ENCODE data around the gene ATG4A. TPM values are rescaled to one million over a fixed set of nuclear protein-coding genes. Genes with fewer than 3 reads are reported as not detected.

Gene ATG4A
- total and polyA plus RNA-seq, 2 of the 8 experiments (the other 6 are each of a cell fraction or from before 2014, with no cell fraction given) = 1.2 to 2.0 TPM

DNA sequence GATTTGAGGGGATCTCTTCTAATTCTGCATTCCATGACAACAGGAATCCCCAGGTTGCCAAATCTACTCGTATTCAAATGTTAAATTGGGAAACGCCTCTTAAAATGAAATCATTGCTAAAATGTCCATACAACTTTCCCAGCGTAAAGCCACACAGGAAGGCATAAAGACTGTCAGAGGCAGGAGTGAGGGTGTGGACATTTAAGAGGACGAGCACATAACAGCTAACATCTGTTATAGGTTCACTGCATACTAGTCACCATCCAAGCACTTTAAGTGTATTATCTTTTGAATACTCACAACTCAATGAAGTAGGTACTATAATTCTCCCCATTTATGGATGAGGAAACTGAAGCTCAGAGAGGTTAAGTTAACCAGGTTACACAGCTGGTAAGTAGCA is 35.6 kb downstream of the ATG4A start:
- Histone ChIP-seq H3K56ac (replicated peaks; ENCODE audit: insufficient read length, low read depth, low read length) (no peak overlapping the region), H3K36me3 (ENCODE audit: control insufficient read depth in 2 of 4, insufficient read depth in 4 of 4, low read length in 3 of 4) (no peaks in the 10 kb centered on the region), H3K23me2 (ENCODE audit: low read depth, low read length) (no peaks in the 10 kb centered on the region), H3K4me1 (replicated peaks in 1 of 4; ENCODE audit: control insufficient read depth in 3 of 4, insufficient read depth in 4 of 4, low read length in 3 of 4) (peaks cover 0 to 3% (median 0%) of the 10 kb centered on the region in 4 experiments; a peak in 1 of 7 replicates), H2BK120ac (replicated peaks; ENCODE audit: low read depth, low read length) (peak overlapping the region; percentile 43), H3K23ac (ENCODE audit: insufficient read length) (no peak overlapping the region), H3K18ac (ENCODE audit: extremely low read depth, low read length) (no peak overlapping the region), H4K91ac (replicated peaks; ENCODE audit: insufficient read length, low read length) (no peak overlapping the region), H3K9me3 (ENCODE audit: insufficient read depth in 2 of 2, low read depth in 1 of 2, low read length in 1 of 2) (no peaks in the 10 kb centered on the region), H2BK15ac (ENCODE audit: low read length) (no peak overlapping the region), H3K27ac (ENCODE audit: low read depth, low read length) (no peak overlapping the region), H3K27me3 (replicated peaks in 1 of 4; ENCODE audit: control insufficient read depth in 3 of 4, extremely low read depth in 1 of 4, insufficient read depth in 3 of 4, low read length in 3 of 4) (no peaks in the 10 kb centered on the region), H2BK5ac (ENCODE audit: low read depth, low read length) (no peak overlapping the region), H3K4ac (replicated peaks; ENCODE audit: insufficient read length, low read depth, low read length) (no peak overlapping the region), H2BK12ac (ENCODE audit: low read depth, low read length) (no peak overlapping the region), H4K20me1 (replicated peaks in 1 of 2; ENCODE audit: control insufficient read depth in 1 of 2, insufficient read depth in 2 of 2, low read length in 2 of 2) (no peaks in the 10 kb centered on the region), H2BK20ac (ENCODE audit: low read length) (no peak overlapping the region), H4K8ac (ENCODE audit: extremely low read depth, insufficient read depth, low read length) (no peak overlapping the region), H3K4me2 (ENCODE audit: insufficient read depth in 1 of 2, low read depth in 2 of 2, low read length in 2 of 2) (peak overlapping the region in 1 of 2 experiments; percentile 24; a peak in 1 of 4 replicates), H4K5ac (ENCODE audit: insufficient read length, low read depth, low read length) (no peak overlapping the region), H3K79me1 (ENCODE audit: low read depth, low read length) (no peaks in the 10 kb centered on the region), H3K9ac (replicated peaks in 1 of 4; ENCODE audit: extremely low read depth in 1 of 4, low read depth in 3 of 4, low read length in 3 of 4) (no peak overlapping the region), H2AK5ac (ENCODE audit: low read depth, low read length) (no peak overlapping the region), H3K79me2 (ENCODE audit: control insufficient read depth in 1 of 2, insufficient read depth in 2 of 2, low read length in 2 of 2) (no peaks in the 10 kb centered on the region), H3K4me3 (ENCODE audit: extremely low read depth in 1 of 4, insufficient read depth in 2 of 4, low read depth in 3 of 4, low read length in 4 of 4) (no peak overlapping the region), H2AFZ (ENCODE audit: low read length) (no peak overlapping the region), H3K14ac (ENCODE audit: insufficient read length) (no peak overlapping the region)
- FAIRE-seq (peak; percentile 76), DNase-seq (ENCODE audit: low read depth in 1 of 2, low spot score in 2 of 2) (no peak)
- POLR2A ChIA-PET (ENCODE audit: partially characterized antibody) = interaction anchor here (1.1 kb wide), 1 partner anchor 11 kb away, joined by 3 read pairs; no protein-coding TSS in a partner anchor
- 46% methylated on average over 4 of the region's 4 CpGs; no CpG with 5 or more reads in 1 of the 2 experiments for WGBS, 2 experiments (ENCODE audit: extremely low coverage in 1 of 2, insufficient coverage in 1 of 2, insufficient read length in 1 of 2, insufficient replicate concordance in 2 of 2, low coverage in 1 of 2, low lambda C conversion rate in 2 of 2, missing lambda C conversion rate in 1 of 2)
- CTCF ChIA-PET (ENCODE audit: partially characterized antibody) = interaction anchor here (0.8 to 1.4 kb wide), 2 partner anchors 9 to 24 kb away, joined by 3 read pairs; no protein-coding TSS in a partner anchor
- TF ChIP-seq YY1 (IDR thresholded peaks at IDR 0.05; ENCODE audit: low read depth, low read length) = no peak
- no peak for TF ChIP-seq EGR1 (IDR thresholded peaks at IDR 0.05; ENCODE audit: borderline replicate concordance, low read depth, low read length)
- no peak for TF ChIP-seq SIN3A (conservative IDR thresholded peaks at IDR 0.05 in 1 of 2, IDR thresholded peaks at IDR 0.05 in 1 of 2; ENCODE audit: low read depth in 1 of 2, low read length in 2 of 2)
- TF ChIP-seq KDM1A (IDR thresholded peaks at IDR 0.05; ENCODE audit: borderline replicate concordance, low read length) = no peak
- no peak for TF ChIP-seq TCF12 (IDR thresholded peaks at IDR 0.05; ENCODE audit: low read depth, low read length)
- no peak for TF ChIP-seq MAFK (IDR thresholded peaks at IDR 0.05; ENCODE audit: low read depth, low read length)

All from H1 (cell line).